ENCODE measurements around the gene CAPZA3.

DNA sequence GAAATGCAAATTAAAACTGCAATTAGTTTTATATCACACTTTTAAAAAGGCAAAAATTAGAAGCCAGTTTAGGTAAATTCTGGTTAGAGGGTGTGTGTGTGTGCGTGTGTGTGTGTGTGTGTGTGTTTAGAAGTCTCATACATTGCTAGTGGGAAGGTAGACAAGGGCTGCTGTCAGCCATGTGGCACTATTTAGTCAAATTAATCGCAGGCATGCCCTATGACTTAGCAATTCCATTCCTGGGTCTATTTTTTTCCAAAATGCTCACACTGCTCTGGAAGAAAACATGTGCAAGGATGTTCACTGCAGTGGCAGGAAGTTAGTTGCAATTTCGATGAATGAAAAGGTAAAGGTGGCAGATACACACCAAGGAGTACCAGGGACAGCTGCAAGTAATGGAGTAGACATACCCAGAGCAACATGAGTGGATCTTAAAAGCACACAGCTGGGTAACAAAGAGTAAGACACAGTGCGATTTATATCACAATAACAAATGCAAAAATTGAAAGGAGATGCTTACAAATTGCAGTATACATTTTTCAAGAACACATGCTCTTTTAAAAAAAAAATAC is 11.6 kb downstream of the CAPZA3 start:
- TF ChIP-seq, protein P1, sequence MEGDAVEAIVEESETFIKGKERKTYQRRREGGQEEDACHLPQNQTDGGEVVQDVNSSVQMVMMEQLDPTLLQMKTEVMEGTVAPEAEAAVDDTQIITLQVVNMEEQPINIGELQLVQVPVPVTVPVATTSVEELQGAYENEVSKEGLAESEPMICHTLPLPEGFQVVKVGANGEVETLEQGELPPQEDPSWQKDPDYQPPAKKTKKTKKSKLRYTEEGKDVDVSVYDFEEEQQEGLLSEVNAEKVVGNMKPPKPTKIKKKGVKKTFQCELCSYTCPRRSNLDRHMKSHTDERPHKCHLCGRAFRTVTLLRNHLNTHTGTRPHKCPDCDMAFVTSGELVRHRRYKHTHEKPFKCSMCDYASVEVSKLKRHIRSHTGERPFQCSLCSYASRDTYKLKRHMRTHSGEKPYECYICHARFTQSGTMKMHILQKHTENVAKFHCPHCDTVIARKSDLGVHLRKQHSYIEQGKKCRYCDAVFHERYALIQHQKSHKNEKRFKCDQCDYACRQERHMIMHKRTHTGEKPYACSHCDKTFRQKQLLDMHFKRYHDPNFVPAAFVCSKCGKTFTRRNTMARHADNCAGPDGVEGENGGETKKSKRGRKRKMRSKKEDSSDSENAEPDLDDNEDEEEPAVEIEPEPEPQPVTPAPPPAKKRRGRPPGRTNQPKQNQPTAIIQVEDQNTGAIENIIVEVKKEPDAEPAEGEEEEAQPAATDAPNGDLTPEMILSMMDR (conservative IDR thresholded peaks at IDR 0.05; ENCODE audit: low read depth, low read length), result no peak
- TF ChIP-seq EZH2 (IDR thresholded peaks at IDR 0.05; ENCODE audit: borderline replicate concordance, low read depth, low read length, poor library complexity, severe bottlenecking), result no peak

All from A673 (cell line).